IMR-90 (cell line): Measurements from ENCODE around the gene MRPS10. TPM values are rescaled to one million over a fixed set of nuclear protein-coding genes. Genes with fewer than 3 reads are reported as not detected.

Experiments used
- ATAC-seq: fragments of 200-7000 bp; cut with Tn5 transposase; 2 replicates; pipeline ENCODE4 v1.9.1; 2020; ENCODE audit warnings: low read depth, mild to moderate bottlenecking, moderate library complexity
- BruUV-seq: library from RNA; stranded (reverse); fragments of 400-500 nt; replicated peaks from 2 replicates; lab custom pipeline; 2021; lab: Mats Ljungman, UMichigan
- CTCF ChIA-PET: fragments of 300-600 bp; formaldehyde crosslinking; extraction: SDS; loops from one replicate; lab custom pipeline; 2021; ENCODE audit warnings: antibody characterized with exemption; lab: Yijun Ruan, JAX
- POLR2A ChIA-PET: fragments of 300-600 bp; sonication (Branson Sonifier 250); formaldehyde crosslinking; loops from one replicate; lab custom pipeline; 2022; ENCODE audit warnings: antibody characterized with exemption; ENCODE audit not compliant: unreplicated experiment; lab: Charles Lee
- DNase-seq: peaks from one replicate; pipeline ENCODE4 v3.0.0; 2013
- H2AFZ ChIP-seq: replicated peaks from 2 replicates; pipeline ENCODE3; 2013; ENCODE audit warnings: low read length, mild to moderate bottlenecking; ENCODE audit not compliant: poor library complexity
- H2AK5ac ChIP-seq: 2 replicates; pipeline ENCODE4 v1.6.1; 2013; ENCODE audit warnings: low read depth, low read length, inconsistent platforms
- H2AK9ac ChIP-seq: replicated peaks from 2 replicates; pipeline ENCODE3; 2013; ENCODE audit warnings: mild to moderate bottlenecking, low read depth, low read length, moderate library complexity; ENCODE audit not compliant: poor library complexity
- H2BK120ac ChIP-seq: 2 replicates; pipeline ENCODE4 v1.6.1; 2013; ENCODE audit warnings: low read depth, low read length, inconsistent platforms
- H2BK15ac ChIP-seq: 3 replicates; pipeline ENCODE4 v1.6.1; 2013; ENCODE audit warnings: low read depth, low read length, inconsistent platforms
- H2BK20ac ChIP-seq: 2 replicates; pipeline ENCODE4 v1.6.1; 2013; ENCODE audit warnings: low read depth, mild to moderate bottlenecking, inconsistent platforms, low read length, moderate library complexity
- H2BK5ac ChIP-seq: 2 replicates; pipeline ENCODE4 v1.6.1; 2013; ENCODE audit warnings: mild to moderate bottlenecking, low read depth, low read length, inconsistent platforms; ENCODE audit not compliant: poor library complexity, severe bottlenecking
- H3K14ac ChIP-seq: replicated peaks from 2 replicates; pipeline ENCODE4 v1.6.1; 2013; ENCODE audit warnings: low read depth, low read length, inconsistent platforms
- H3K18ac ChIP-seq: 2 replicates; pipeline ENCODE4 v1.6.1; 2013; ENCODE audit warnings: low read depth, low read length, control low read depth
- H3K23ac ChIP-seq: 2 replicates; pipeline ENCODE4 v1.6.1; 2013; ENCODE audit warnings: low read depth, low read length, inconsistent platforms
- H3K27ac ChIP-seq: 2 replicates; pipeline ENCODE4 v1.5.1; 2013; ENCODE audit warnings: mild to moderate bottlenecking, control low read depth, low read length; ENCODE audit not compliant: insufficient read depth
- H3K27me3 ChIP-seq: 2 replicates; pipeline ENCODE4 v1.6.1; 2013; ENCODE audit warnings: low read length; ENCODE audit not compliant: control insufficient read depth, insufficient read depth
- H3K36me3 ChIP-seq: 2 replicates; pipeline ENCODE4 v1.6.1; 2013; ENCODE audit warnings: low read length, mixed read lengths; ENCODE audit not compliant: control insufficient read depth, insufficient read depth
- H3K4ac ChIP-seq: 2 replicates; pipeline ENCODE4 v1.6.1; 2013; ENCODE audit warnings: low read depth, low read length, inconsistent platforms
- H3K4me1 ChIP-seq: 2 replicates; pipeline ENCODE4 v1.6.1; 2013; ENCODE audit warnings: low read length, mixed read lengths; ENCODE audit not compliant: control insufficient read depth, insufficient read depth
- H3K4me2 ChIP-seq: 2 replicates; pipeline ENCODE4 v1.6.1; 2013; ENCODE audit warnings: low read depth, mild to moderate bottlenecking, control low read depth, low read length, moderate library complexity
- H3K4me3 ChIP-seq: 2 replicates; pipeline ENCODE4 v1.5.1; 2013; ENCODE audit warnings: low read depth, mild to moderate bottlenecking, control low read depth, low read length, moderate library complexity; ENCODE audit not compliant: insufficient read depth
- H3K56ac ChIP-seq: 2 replicates; pipeline ENCODE4 v1.6.1; 2013; ENCODE audit warnings: low read length, inconsistent platforms; ENCODE audit not compliant: insufficient read depth; ENCODE audit errors: extremely low read depth
- H3K79me1 ChIP-seq, 2 experiments: 2 replicates each; pipeline ENCODE4 v1.6.1; 2013; ENCODE audit warnings: low read length in 2 of 2, inconsistent platforms in 1 of 2, low read depth in 1 of 2
- H3K9ac ChIP-seq: 2 replicates; pipeline ENCODE4 v1.6.1; 2013; ENCODE audit warnings: low read depth, low read length, control low read depth
- H3K9me1 ChIP-seq: 2 replicates; pipeline ENCODE4 v1.6.1; 2013; ENCODE audit warnings: low read length, inconsistent platforms; ENCODE audit not compliant: insufficient read depth
- H3K9me3 ChIP-seq: 2 replicates; pipeline ENCODE4 v1.6.1; 2013; ENCODE audit warnings: low read length; ENCODE audit not compliant: control insufficient read depth, insufficient read depth
- H4K20me1 ChIP-seq: 2 replicates; pipeline ENCODE4 v1.6.1; 2013; ENCODE audit warnings: low read length, inconsistent platforms; ENCODE audit not compliant: insufficient read depth
- H4K5ac ChIP-seq: 2 replicates; pipeline ENCODE4 v1.6.1; 2013; ENCODE audit warnings: mild to moderate bottlenecking, low read depth, low read length, control low read depth
- H4K8ac ChIP-seq, 2 experiments: 2 replicates each; pipeline ENCODE4 v1.6.1; 2013; ENCODE audit warnings: low read depth in 2 of 2, low read length in 2 of 2, control low read depth in 1 of 2, inconsistent platforms in 1 of 2
- H4K91ac ChIP-seq: 2 replicates; pipeline ENCODE4 v1.6.1; 2013; ENCODE audit warnings: low read depth, low read length, inconsistent platforms; ENCODE audit not compliant: insufficient read depth
- BHLHE40 ChIP-seq: fragments of 150-350 bp; IDR thresholded peaks from 2 replicates; pipeline ENCODE4 v1.6.1; 2016; ENCODE audit warnings: mild to moderate bottlenecking, low read depth, low read length
- CEBPB ChIP-seq: IDR thresholded peaks from 2 replicates; pipeline ENCODE4 v1.6.1; 2012; ENCODE audit warnings: low read depth, low read length, improper control_type of control experiment
- CHD1 ChIP-seq: IDR thresholded peaks from 2 replicates; pipeline ENCODE4 v1.6.1; 2012; ENCODE audit warnings: low read depth, low read length, improper control_type of control experiment
- FOS ChIP-seq: fragments of 150-350 bp; IDR thresholded peaks from 2 replicates; pipeline ENCODE4 v1.6.1; 2016; ENCODE audit warnings: low read depth, low read length
- MAFK ChIP-seq: IDR thresholded peaks from 2 replicates; pipeline ENCODE4 v1.6.1; 2012; ENCODE audit warnings: low read depth, low read length, improper control_type of control experiment
- MAZ ChIP-seq: IDR thresholded peaks from 2 replicates; pipeline ENCODE4 v1.6.1; 2012; ENCODE audit warnings: low read depth, mild to moderate bottlenecking, low read length, improper control_type of control experiment, moderate library complexity, borderline replicate concordance
- MXI1 ChIP-seq: IDR thresholded peaks from 2 replicates; pipeline ENCODE4 v1.6.1; 2012; ENCODE audit warnings: low read depth, mild to moderate bottlenecking, low read length, moderate library complexity, borderline replicate concordance
- NFE2L2 ChIP-seq: fragments of 150-350 bp; IDR thresholded peaks from 2 replicates; pipeline ENCODE4 v1.6.1; 2016; ENCODE audit warnings: low read depth, mild to moderate bottlenecking, low read length
- POLR2A ChIP-seq: IDR thresholded peaks from 2 replicates; pipeline ENCODE4 v1.6.1; 2012; ENCODE audit warnings: mild to moderate bottlenecking, low read depth, low read length
- RAD21 ChIP-seq: IDR thresholded peaks from 2 replicates; pipeline ENCODE4 v1.6.1; 2012; ENCODE audit warnings: low read length, improper control_type of control experiment
- RCOR1 ChIP-seq: IDR thresholded peaks from 2 replicates; pipeline ENCODE4 v1.6.1; 2012; ENCODE audit warnings: mild to moderate bottlenecking, low read length, improper control_type of control experiment; ENCODE audit not compliant: insufficient replicate concordance
- RFX5 ChIP-seq: IDR thresholded peaks from 2 replicates; pipeline ENCODE4 v1.8.0; 2012; ENCODE audit warnings: low read depth, mild to moderate bottlenecking, low read length, moderate library complexity
- SMC3 ChIP-seq: fragments of 150-350 bp; IDR thresholded peaks from 2 replicates; pipeline ENCODE4 v1.6.1; 2016; ENCODE audit warnings: low read depth, mild to moderate bottlenecking, antibody characterized with exemption, low read length, moderate library complexity
- WGBS, 2 experiments: methylation state at CpG; one replicate each; pipeline versions ENCODE4 v1.1.5 to v1.1.7; 2013; ENCODE audit warnings: missing lambda C conversion rate in 2 of 2; ENCODE audit not compliant: insufficient read length in 1 of 2; ENCODE audit errors: extremely low coverage in 2 of 2; 5-methylcytosine and 5-hydroxymethylcytosine counted together
- dilution Hi-C: fragments of 300-500 bp; cut with HindIII; formaldehyde crosslinking; loops from one replicate; pipeline ENCODE4 v1.14.3; 2018; ENCODE audit warnings: low sequenced_read_pairs; ENCODE audit not compliant: unreplicated experiment
- in situ Hi-C: fragments of 300-500 bp; cut with MboI; formaldehyde crosslinking; loops from 3 replicates; pipeline ENCODE4 v1.14.3; 2019; ENCODE audit warnings: low sequenced_read_pairs, inconsistent platforms, mixed read lengths
- intact Hi-C: fragments of 100-400 bp; cut with micrococcal nuclease; formaldehyde crosslinking; loops from 2 replicates; pipeline ENCODE4 v1.10.0; 2022
- polyA plus RNA-seq, 3 experiments: library from polyadenylated mRNA; depleted of rRNA; stranded (reverse); fragments of >200 nt; gene quantifications; 2 replicates each; pipeline ENCODE4 v1.2.3, GENCODE V29; 2012; ENCODE audit warnings: low replicate concordance in 1 of 3
- total RNA-seq: library from RNA; depleted of rRNA; stranded (reverse); fragments of >200 nt; gene quantifications from 2 replicates; pipeline ENCODE4 v1.2.3, GENCODE V29; 2012
- TF ChIP-seq, protein P1 (sequence below): fragments of 150-350 bp; IDR thresholded peaks from 2 replicates; pipeline ENCODE4 v1.6.1; 2017; ENCODE audit warnings: mild to moderate bottlenecking, antibody characterized with exemption, low read length, low read depth
- TF ChIP-seq, protein P2 (sequence below): fragments of 150-350 bp; IDR thresholded peaks from 2 replicates; pipeline ENCODE4 v1.6.1; 2016; ENCODE audit warnings: low read depth, mild to moderate bottlenecking, low read length, moderate library complexity, borderline replicate concordance
- TF ChIP-seq, protein P3 (sequence below): conservative IDR thresholded peaks from 2 replicates; pipeline ENCODE4 v1.5.1; 2012; ENCODE audit warnings: mild to moderate bottlenecking, low read depth, low read length, improper control_type of control experiment

Gene MRPS10
- total and polyA plus RNA-seq, 2 of the 4 experiments (the other 2 are of a cell fraction), result 28.5 to 47.0 TPM

DNA sequence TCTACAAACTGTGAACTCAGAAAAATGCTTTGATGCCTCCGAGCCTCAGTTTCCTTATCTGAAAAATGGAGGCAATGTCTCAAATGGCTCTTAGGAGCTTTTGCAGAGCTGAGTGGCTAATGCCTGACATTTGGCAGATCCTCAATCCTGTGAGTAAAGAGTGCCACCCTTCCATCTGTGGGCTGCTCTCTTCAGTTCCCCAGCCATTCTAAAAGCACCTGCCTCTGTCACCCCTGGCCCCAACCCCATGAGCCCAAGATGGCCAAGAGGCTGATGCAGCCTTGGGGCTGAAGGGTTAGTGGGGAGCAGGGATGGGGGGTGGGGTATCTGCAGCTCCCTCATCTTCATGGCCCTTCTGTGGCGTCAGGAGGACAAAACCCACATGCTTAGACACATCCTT is 59.0 kb downstream of the MRPS10 start:
- Histone ChIP-seq H4K8ac (no peak overlapping the region), H2AK9ac (no peak overlapping the region), H2BK5ac (no peak overlapping the region), H4K5ac (no peak overlapping the region), H3K9me1 (no peaks in the 10 kb centered on the region), H3K9me3 (no peaks in the 10 kb centered on the region), H4K20me1 (no peaks in the 10 kb centered on the region), H3K56ac (no peak overlapping the region), H3K4me3 (no peak overlapping the region), H3K79me1 (no peaks in the 10 kb centered on the region), H3K18ac (no peak overlapping the region), H2BK15ac (no peak overlapping the region), H3K4ac (no peak overlapping the region), H3K36me3 (no peaks in the 10 kb centered on the region), H4K91ac (no peak overlapping the region), H3K14ac (no peak overlapping the region), H2AFZ (no peak overlapping the region), H3K4me1 (peaks cover 3% of the 10 kb centered on the region; the same call in 1 of the 2 replicates), H3K27ac (no peak overlapping the region), H3K4me2 (no peak overlapping the region), H2AK5ac (no peak overlapping the region), H2BK120ac (no peak overlapping the region), H3K23ac (no peak overlapping the region), H3K9ac (no peak overlapping the region), H3K27me3 (peaks cover 12% of the 10 kb centered on the region), H2BK20ac (no peak overlapping the region)
- dilution Hi-C loops (no loop called here), intact Hi-C loops (no loop called here), in situ Hi-C loops (no loop called here)
- no CpG with 5 or more reads among the region's 2 CpGs for whole genome bisulfite sequencing, 2 experiments
- POLR2A ChIA-PET, result no interaction called here
- ATAC-seq (no peak), DNase-seq (no peak)
- TF ChIP-seq MAZ, result no peak
- no peak for TF ChIP-seq RCOR1
- no peak for TF ChIP-seq CEBPB
- no peak for TF ChIP-seq SMC3
- no peak for TF ChIP-seq RAD21
- TF ChIP-seq, protein P1, sequence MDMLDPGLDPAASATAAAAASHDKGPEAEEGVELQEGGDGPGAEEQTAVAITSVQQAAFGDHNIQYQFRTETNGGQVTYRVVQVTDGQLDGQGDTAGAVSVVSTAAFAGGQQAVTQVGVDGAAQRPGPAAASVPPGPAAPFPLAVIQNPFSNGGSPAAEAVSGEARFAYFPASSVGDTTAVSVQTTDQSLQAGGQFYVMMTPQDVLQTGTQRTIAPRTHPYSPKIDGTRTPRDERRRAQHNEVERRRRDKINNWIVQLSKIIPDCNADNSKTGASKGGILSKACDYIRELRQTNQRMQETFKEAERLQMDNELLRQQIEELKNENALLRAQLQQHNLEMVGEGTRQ, result no peak
- no peak for TF ChIP-seq FOS
- TF ChIP-seq, protein P2, sequence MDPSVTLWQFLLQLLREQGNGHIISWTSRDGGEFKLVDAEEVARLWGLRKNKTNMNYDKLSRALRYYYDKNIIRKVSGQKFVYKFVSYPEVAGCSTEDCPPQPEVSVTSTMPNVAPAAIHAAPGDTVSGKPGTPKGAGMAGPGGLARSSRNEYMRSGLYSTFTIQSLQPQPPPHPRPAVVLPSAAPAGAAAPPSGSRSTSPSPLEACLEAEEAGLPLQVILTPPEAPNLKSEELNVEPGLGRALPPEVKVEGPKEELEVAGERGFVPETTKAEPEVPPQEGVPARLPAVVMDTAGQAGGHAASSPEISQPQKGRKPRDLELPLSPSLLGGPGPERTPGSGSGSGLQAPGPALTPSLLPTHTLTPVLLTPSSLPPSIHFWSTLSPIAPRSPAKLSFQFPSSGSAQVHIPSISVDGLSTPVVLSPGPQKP, result no peak
- no peak for TF ChIP-seq MXI1
- TF ChIP-seq BHLHE40, result no peak
- TF ChIP-seq, protein P3, sequence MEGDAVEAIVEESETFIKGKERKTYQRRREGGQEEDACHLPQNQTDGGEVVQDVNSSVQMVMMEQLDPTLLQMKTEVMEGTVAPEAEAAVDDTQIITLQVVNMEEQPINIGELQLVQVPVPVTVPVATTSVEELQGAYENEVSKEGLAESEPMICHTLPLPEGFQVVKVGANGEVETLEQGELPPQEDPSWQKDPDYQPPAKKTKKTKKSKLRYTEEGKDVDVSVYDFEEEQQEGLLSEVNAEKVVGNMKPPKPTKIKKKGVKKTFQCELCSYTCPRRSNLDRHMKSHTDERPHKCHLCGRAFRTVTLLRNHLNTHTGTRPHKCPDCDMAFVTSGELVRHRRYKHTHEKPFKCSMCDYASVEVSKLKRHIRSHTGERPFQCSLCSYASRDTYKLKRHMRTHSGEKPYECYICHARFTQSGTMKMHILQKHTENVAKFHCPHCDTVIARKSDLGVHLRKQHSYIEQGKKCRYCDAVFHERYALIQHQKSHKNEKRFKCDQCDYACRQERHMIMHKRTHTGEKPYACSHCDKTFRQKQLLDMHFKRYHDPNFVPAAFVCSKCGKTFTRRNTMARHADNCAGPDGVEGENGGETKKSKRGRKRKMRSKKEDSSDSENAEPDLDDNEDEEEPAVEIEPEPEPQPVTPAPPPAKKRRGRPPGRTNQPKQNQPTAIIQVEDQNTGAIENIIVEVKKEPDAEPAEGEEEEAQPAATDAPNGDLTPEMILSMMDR, result no peak
- no peak for TF ChIP-seq MAFK
- TF ChIP-seq RFX5, result no peak
- no peak for TF ChIP-seq CHD1
- no peak for TF ChIP-seq POLR2A
- TF ChIP-seq NFE2L2, result no peak
- CTCF ChIA-PET, result no interaction called here
- no TSS peak for BruUV-seq
